ENCODE results near the gene SKAP2. TPM values are rescaled to one million over a fixed set of nuclear protein-coding genes. Genes with fewer than 3 reads are reported as not detected.

The SKAP2 gene
- total RNA-seq, 1 donor from 2014 or later = 12.8 TPM

DNA sequence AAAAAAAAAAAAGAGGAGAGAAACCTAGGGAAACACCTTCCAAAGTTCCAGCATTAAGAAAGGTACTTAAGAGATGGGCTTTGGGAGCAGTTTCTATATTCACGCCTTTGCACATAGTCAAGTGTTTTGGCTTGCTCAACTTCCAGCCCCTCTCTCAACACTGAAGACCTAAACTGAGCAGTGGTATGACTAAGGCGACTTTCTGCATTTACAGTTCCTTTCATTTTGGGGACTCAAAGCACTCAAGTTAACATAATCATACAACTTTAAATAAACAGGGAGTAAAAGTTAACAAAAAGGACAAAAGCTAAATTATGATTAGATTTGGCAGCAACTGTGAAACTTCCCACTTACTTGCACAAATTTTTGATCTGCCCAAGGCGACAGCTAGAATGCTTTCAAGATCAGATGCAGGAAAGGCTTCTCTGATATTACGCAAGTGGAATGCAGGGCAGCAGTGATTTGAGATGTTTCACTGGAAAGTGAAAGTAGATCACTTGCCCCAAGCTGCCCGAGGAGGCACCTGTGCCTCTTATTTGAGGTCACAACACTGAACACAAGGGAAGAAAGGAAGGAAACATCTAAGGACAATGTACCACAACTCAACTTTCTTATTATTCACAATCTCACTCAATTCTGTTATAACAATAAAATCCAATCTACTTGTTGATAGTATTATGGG lies 199.5 kb downstream of the SKAP2 start:
- Histone ChIP-seq H3K27ac (no peak overlapping the region), H3K4me1 (no peaks in the 10 kb centered on the region), H3K36me3 (no peaks in the 10 kb centered on the region), H3K4me3 (no peak overlapping the region), H3K9me3 (no peaks in the 10 kb centered on the region), H3K27me3 (no peaks in the 10 kb centered on the region)
- intact Hi-C loops (cut with DNase I) = no loop called here
- DNase-seq (ENCODE audit: extremely low spot score in 2 of 2) = no peak
- TF ChIP-seq POLR2AphosphoS5 (IDR thresholded peaks at IDR 0.05; ENCODE audit: insufficient read depth in 1 of 2, low read depth in 1 of 2) (peak in 1 of 2 donors; percentile 30), POLR2A (IDR thresholded peaks at IDR 0.05) (no peak)
- TF ChIP-seq, protein P1, sequence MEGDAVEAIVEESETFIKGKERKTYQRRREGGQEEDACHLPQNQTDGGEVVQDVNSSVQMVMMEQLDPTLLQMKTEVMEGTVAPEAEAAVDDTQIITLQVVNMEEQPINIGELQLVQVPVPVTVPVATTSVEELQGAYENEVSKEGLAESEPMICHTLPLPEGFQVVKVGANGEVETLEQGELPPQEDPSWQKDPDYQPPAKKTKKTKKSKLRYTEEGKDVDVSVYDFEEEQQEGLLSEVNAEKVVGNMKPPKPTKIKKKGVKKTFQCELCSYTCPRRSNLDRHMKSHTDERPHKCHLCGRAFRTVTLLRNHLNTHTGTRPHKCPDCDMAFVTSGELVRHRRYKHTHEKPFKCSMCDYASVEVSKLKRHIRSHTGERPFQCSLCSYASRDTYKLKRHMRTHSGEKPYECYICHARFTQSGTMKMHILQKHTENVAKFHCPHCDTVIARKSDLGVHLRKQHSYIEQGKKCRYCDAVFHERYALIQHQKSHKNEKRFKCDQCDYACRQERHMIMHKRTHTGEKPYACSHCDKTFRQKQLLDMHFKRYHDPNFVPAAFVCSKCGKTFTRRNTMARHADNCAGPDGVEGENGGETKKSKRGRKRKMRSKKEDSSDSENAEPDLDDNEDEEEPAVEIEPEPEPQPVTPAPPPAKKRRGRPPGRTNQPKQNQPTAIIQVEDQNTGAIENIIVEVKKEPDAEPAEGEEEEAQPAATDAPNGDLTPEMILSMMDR (IDR thresholded peaks at IDR 0.05) = no peak

- Histone ChIP-seq H3K9me3 (no peaks in the 10 kb centered on the region), H3K27me3 (no peaks in the 10 kb centered on the region), H3K4me3 (no peak overlapping the region), H3K4me1 (no peaks in the 10 kb centered on the region), H3K36me3 (no peaks in the 10 kb centered on the region), H3K27ac (no peak overlapping the region)
- DNase-seq (ENCODE audit: extremely low spot score in 2 of 2) = no peak
- intact Hi-C loops (cut with DNase I) = no loop called here
- TF ChIP-seq POLR2AphosphoS5 (IDR thresholded peaks at IDR 0.05; ENCODE audit: insufficient read depth in 1 of 2, low read depth in 1 of 2) = no peak
- no peak for TF ChIP-seq POLR2A (IDR thresholded peaks at IDR 0.05)
- TF ChIP-seq, protein P1 (IDR thresholded peaks at IDR 0.05) = no peak
Measured at GRCh38 chr7:26664274-26664673, 200.1 kb downstream of the SKAP2 start.

DNA sequence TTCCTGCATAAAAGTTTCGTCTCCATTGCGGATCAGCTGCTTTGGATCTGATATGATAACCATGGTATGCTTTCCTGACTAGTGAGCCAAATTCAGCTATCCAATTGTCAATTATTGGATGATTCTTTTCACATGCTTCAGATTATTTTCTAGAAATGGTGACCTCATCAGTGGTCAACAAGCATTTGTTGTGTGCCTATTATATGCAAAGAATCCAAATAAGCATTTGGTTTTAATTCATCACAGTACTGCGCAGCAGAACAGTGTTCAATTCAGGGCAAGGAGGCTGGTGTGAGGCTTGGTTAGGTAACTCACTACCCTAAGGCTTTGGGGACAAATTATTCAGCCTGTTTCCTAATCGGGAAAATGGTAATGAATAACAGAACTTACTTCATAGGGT lies 200.5 kb downstream of the SKAP2 start:
- no peak overlapping the region for H3K4me3 ChIP-seq
- no peak for TF ChIP-seq POLR2AphosphoS5 (IDR thresholded peaks at IDR 0.05; ENCODE audit: insufficient read depth in 1 of 2, low read depth in 1 of 2)
- no peak for TF ChIP-seq POLR2A (IDR thresholded peaks at IDR 0.05)
- TF ChIP-seq, protein P1 (IDR thresholded peaks at IDR 0.05) = no peak
- intact Hi-C loops (cut with DNase I) = no loop called here
- no peak overlapping the region for H3K27ac ChIP-seq
- no peak for DNase-seq (ENCODE audit: extremely low spot score in 2 of 2)
- no peaks in the 10 kb centered on the region for H3K4me1 ChIP-seq
- no peaks in the 10 kb centered on the region for H3K27me3 ChIP-seq
- H3K36me3 ChIP-seq = no peaks in the 10 kb centered on the region
- H3K9me3 ChIP-seq = no peaks in the 10 kb centered on the region

DNA sequence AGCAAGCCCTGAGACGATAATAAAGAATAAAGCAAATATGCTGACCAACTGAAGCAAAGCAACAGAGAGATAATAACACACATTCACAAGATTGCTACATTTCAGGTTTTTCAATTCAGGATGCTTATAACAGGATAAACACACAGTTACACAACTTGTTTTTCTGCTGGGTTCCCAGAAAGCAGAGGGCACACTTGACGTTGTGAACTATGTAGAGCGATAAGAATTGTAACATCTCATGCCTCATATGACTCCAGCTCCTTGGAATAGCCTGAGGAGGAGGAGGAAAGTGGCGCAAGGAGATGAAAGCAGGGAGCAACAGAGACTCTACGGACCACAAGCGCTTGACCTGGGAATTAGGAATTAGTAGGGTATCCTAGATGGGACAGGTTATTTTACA lies 201.7 kb downstream of the SKAP2 start:
- DNase-seq (ENCODE audit: extremely low spot score in 2 of 2) = no peak
- no peak overlapping the region for H3K27ac ChIP-seq
- H3K27me3 ChIP-seq = no peaks in the 10 kb centered on the region
- no peak overlapping the region for H3K4me3 ChIP-seq
- no peaks in the 10 kb centered on the region for H3K36me3 ChIP-seq
- no peaks in the 10 kb centered on the region for H3K4me1 ChIP-seq
- intact Hi-C loops (cut with DNase I) = no loop called here
- H3K9me3 ChIP-seq = no peaks in the 10 kb centered on the region
- TF ChIP-seq POLR2AphosphoS5 (IDR thresholded peaks at IDR 0.05; ENCODE audit: insufficient read depth in 1 of 2, low read depth in 1 of 2) (no peak), POLR2A (IDR thresholded peaks at IDR 0.05) (no peak)
- TF ChIP-seq, protein P1 (IDR thresholded peaks at IDR 0.05) = no peak

GRCh38 chr7:26659121-26659520 lies 205.3 kb downstream of the SKAP2 start:
- Histone ChIP-seq H3K9me3 (no peaks in the 10 kb centered on the region), H3K4me1 (peaks cover under 1% of the 10 kb centered on the region), H3K4me3 (no peak overlapping the region), H3K27ac (no peak overlapping the region), H3K36me3 (no peaks in the 10 kb centered on the region), H3K27me3 (no peaks in the 10 kb centered on the region)
- TF ChIP-seq, protein P1 (IDR thresholded peaks at IDR 0.05) = no peak
- no peak for TF ChIP-seq POLR2A (IDR thresholded peaks at IDR 0.05)
- TF ChIP-seq POLR2AphosphoS5 (IDR thresholded peaks at IDR 0.05; ENCODE audit: insufficient read depth in 1 of 2, low read depth in 1 of 2) = no peak
- intact Hi-C loops (cut with DNase I) = no loop called here
- DNase-seq (ENCODE audit: extremely low spot score in 2 of 2) = no peak
